H9 (cell line): ENCODE measurements around the gene TMEM150B. TPM values are rescaled to one million over a fixed set of nuclear protein-coding genes. Genes with fewer than 3 reads are reported as not detected.

Experiments
- DNase-seq: peaks from one replicate; pipeline ENCODE4 v3.0.0-alpha.2; 2017
- H2AFZ ChIP-seq: one replicate; pipeline ENCODE4 v1.6.1; 2013; ENCODE audit warnings: mild to moderate bottlenecking, low read length, control low read depth, moderate library complexity
- H2AK5ac ChIP-seq: 2 replicates; pipeline ENCODE4 v1.6.1; 2013; ENCODE audit warnings: low read length, control low read depth, mixed read lengths; ENCODE audit not compliant: insufficient read length
- H2BK120ac ChIP-seq: one replicate; pipeline ENCODE4 v1.6.1; 2013; ENCODE audit warnings: low read depth, mild to moderate bottlenecking, low read length, control low read depth, inconsistent platforms; ENCODE audit not compliant: poor library complexity, severe bottlenecking
- H2BK12ac ChIP-seq: 2 replicates; pipeline ENCODE4 v1.6.1; 2013; ENCODE audit warnings: low read length, control low read depth, mixed read lengths, low read depth; ENCODE audit not compliant: insufficient read length
- H2BK15ac ChIP-seq: 2 replicates; pipeline ENCODE4 v1.6.1; 2013; ENCODE audit warnings: low read depth, low read length, control low read depth
- H2BK20ac ChIP-seq: one replicate; pipeline ENCODE4 v1.6.1; 2013; ENCODE audit warnings: low read depth, mild to moderate bottlenecking, low read length, control low read depth, inconsistent platforms; ENCODE audit not compliant: poor library complexity, severe bottlenecking
- H2BK5ac ChIP-seq: 2 replicates; pipeline ENCODE4 v1.6.1; 2013; ENCODE audit warnings: low read length, control low read depth, mixed read lengths; ENCODE audit not compliant: insufficient read length
- H3K14ac ChIP-seq: 2 replicates; pipeline ENCODE4 v1.6.1; 2013; ENCODE audit warnings: low read length, control low read depth; ENCODE audit not compliant: insufficient read depth
- H3K18ac ChIP-seq: 2 replicates; pipeline ENCODE4 v1.6.1; 2013; ENCODE audit warnings: low read depth, mild to moderate bottlenecking, mixed read lengths, low read length, control low read depth; ENCODE audit not compliant: insufficient read length
- H3K23ac ChIP-seq: 2 replicates; pipeline ENCODE4 v1.6.1; 2013; ENCODE audit warnings: low read length, control low read depth, mixed read lengths, low read depth; ENCODE audit not compliant: insufficient read length
- H3K23me2 ChIP-seq: 2 replicates; pipeline ENCODE4 v1.6.1; 2013; ENCODE audit warnings: low read depth, mild to moderate bottlenecking, mixed read lengths, low read length, control low read depth; ENCODE audit not compliant: insufficient read length, poor library complexity, severe bottlenecking
- H3K27ac ChIP-seq: 2 replicates; pipeline ENCODE4 v1.5.1; 2013; ENCODE audit warnings: low read length, control low read depth, mixed read lengths, low read depth; ENCODE audit not compliant: insufficient read length
- H3K27me3 ChIP-seq: 2 replicates; pipeline ENCODE4 v1.6.1; 2013; ENCODE audit warnings: low read length, control low read depth, inconsistent platforms; ENCODE audit not compliant: insufficient read depth
- H3K4ac ChIP-seq: 2 replicates; pipeline ENCODE4 v1.6.1; 2013; ENCODE audit warnings: low read depth, mild to moderate bottlenecking, control low read depth, inconsistent platforms, low read length, moderate library complexity
- H3K4me1 ChIP-seq: 2 replicates; pipeline ENCODE4 v1.6.1; 2013; ENCODE audit warnings: low read length, control low read depth, inconsistent platforms; ENCODE audit not compliant: insufficient read depth
- H3K4me2 ChIP-seq: 2 replicates; pipeline ENCODE4 v1.6.1; 2013; ENCODE audit warnings: low read length, control low read depth, mixed read lengths; ENCODE audit not compliant: insufficient read length, insufficient read depth
- H3K56ac ChIP-seq: 2 replicates; pipeline ENCODE4 v1.6.1; 2013; ENCODE audit warnings: low read depth, mild to moderate bottlenecking, mixed read lengths, low read length, control low read depth; ENCODE audit not compliant: insufficient read length
- H3K79me1 ChIP-seq: 2 replicates; pipeline ENCODE4 v1.6.1; 2013; ENCODE audit warnings: low read depth, mild to moderate bottlenecking, moderate library complexity, low read length, control low read depth, inconsistent platforms; ENCODE audit not compliant: insufficient read depth, poor library complexity, severe bottlenecking
- H3K79me2 ChIP-seq: 2 replicates; pipeline ENCODE4 v1.6.1; 2013; ENCODE audit warnings: low read length, control low read depth, inconsistent platforms; ENCODE audit not compliant: insufficient read depth
- H3K9ac ChIP-seq: 2 replicates; pipeline ENCODE4 v1.6.1; 2013; ENCODE audit warnings: low read length, control low read depth, mixed read lengths; ENCODE audit not compliant: insufficient read length; ENCODE audit errors: extremely low read depth
- H3K9me3 ChIP-seq: one replicate; pipeline ENCODE4 v1.6.1; 2013; ENCODE audit warnings: low read depth, low read length, inconsistent platforms; ENCODE audit not compliant: control insufficient read depth
- H3T11ph ChIP-seq: one replicate; pipeline ENCODE4 v1.6.1; 2013; ENCODE audit warnings: mild to moderate bottlenecking, low read length, control low read depth, inconsistent platforms
- H4K20me1 ChIP-seq: one replicate; pipeline ENCODE4 v1.6.1; 2013; ENCODE audit not compliant: control insufficient read depth, insufficient read length, insufficient read depth
- H4K5ac ChIP-seq: 2 replicates; pipeline ENCODE4 v1.6.1; 2013; ENCODE audit warnings: low read depth, mild to moderate bottlenecking, mixed read lengths, low read length, control low read depth; ENCODE audit not compliant: insufficient read length
- H4K8ac ChIP-seq: replicated peaks from 2 replicates; pipeline ENCODE4 v1.6.1; 2013; ENCODE audit warnings: low read length, control low read depth, mixed read lengths, low read depth; ENCODE audit not compliant: insufficient read length
- H4K91ac ChIP-seq: 2 replicates; pipeline ENCODE4 v1.6.1; 2013; ENCODE audit warnings: low read depth, mild to moderate bottlenecking, moderate library complexity, mixed read lengths, low read length, control low read depth; ENCODE audit not compliant: insufficient read length
- H3K27ac Mint-ChIP-seq, 3 experiments: 2 replicates in 2 of 3; 3 replicates in 1 of 3; pipeline ENCODE4 v1.8.0; 2020 to 2021; ENCODE audit warnings: mixed read lengths in 3 of 3, mild to moderate bottlenecking in 1 of 3, moderate library complexity in 1 of 3
- H3K27me3 Mint-ChIP-seq: 2 replicates; pipeline ENCODE4 v1.8.0; 2021; ENCODE audit warnings: low read depth, mild to moderate bottlenecking, moderate library complexity, mixed read lengths
- H3K36me3 Mint-ChIP-seq, 3 experiments: 2 replicates in 2 of 3; 3 replicates in 1 of 3; pipeline ENCODE4 v1.8.0; 2020 to 2021; ENCODE audit warnings: low read depth in 3 of 3, mixed read lengths in 3 of 3; ENCODE audit not compliant: insufficient read depth in 1 of 3
- H3K4me1 Mint-ChIP-seq, 2 experiments: 2 replicates each; pipeline ENCODE4 v1.8.0; 2020; ENCODE audit warnings: mixed read lengths in 2 of 2
- H3K4me3 Mint-ChIP-seq, 2 experiments: 2 replicates in 1 of 2; 3 replicates in 1 of 2; pipeline ENCODE4 v1.8.0; 2020 to 2021; ENCODE audit warnings: mild to moderate bottlenecking in 2 of 2, mixed read lengths in 2 of 2, moderate library complexity in 1 of 2
- H3K9me3 Mint-ChIP-seq, 2 experiments: 2 replicates in 1 of 2; 3 replicates in 1 of 2; pipeline ENCODE4 v1.8.0; 2020; ENCODE audit warnings: mild to moderate bottlenecking in 2 of 2, mixed read lengths in 2 of 2, moderate library complexity in 1 of 2
- WGBS: extraction: QIAGEN DNeasy Blood & Tissue Kit; methylation state at CpG from one replicate; pipeline ENCODE4 v1.1.7; 2013; ENCODE audit warnings: missing lambda C conversion rate, low lambda C conversion rate, mixed read lengths; ENCODE audit not compliant: insufficient read length; ENCODE audit errors: extremely low coverage; 5-methylcytosine and 5-hydroxymethylcytosine counted together
- total RNA-seq: library from RNA; stranded (reverse); gene quantifications from 2 replicates; pipeline ENCODE4 v1.2.1, GENCODE V29; 2021
- TF ChIP-seq, protein P1 (sequence below): fragments of 200-600 bp; sonication (generic); conservative IDR thresholded peaks from 3 replicates; pipeline ENCODE4 v1.8.0; 2021; ENCODE audit warnings: antibody characterized with exemption, mild to moderate bottlenecking

Gene TMEM150B
- total RNA-seq, 1 experiment from 2014 or later, result 0.63 TPM

GRCh38 chr19:55303477-55303876 lies 21.7 kb downstream of the TMEM150B start:
- H3K79me1 ChIP-seq, result no peaks in the 10 kb centered on the region
- WGBS, result no CpG with 5 or more reads among the region's 11 CpGs
- no peak overlapping the region for H4K8ac ChIP-seq
- no peak overlapping the region for H2BK5ac ChIP-seq
- no peak overlapping the region for H2BK12ac ChIP-seq
- H3K9me3 Mint-ChIP-seq, result no peaks in the 10 kb centered on the region
- H3K4me1 ChIP-seq, result peaks cover 3% of the 10 kb centered on the region; the same call in 1 of the 2 replicates
- H3K9ac ChIP-seq, result no peak overlapping the region
- no peaks in the 10 kb centered on the region for H3K79me2 ChIP-seq
- peaks cover 43 to 69% (median 69%) of the 10 kb centered on the region in 3 experiments; a peak in 6 of 7 replicates for H3K36me3 Mint-ChIP-seq
- no peak overlapping the region for H2AK5ac ChIP-seq
- H2AFZ ChIP-seq, result no peak overlapping the region
- no peak overlapping the region for H2BK120ac ChIP-seq
- H3K4me1 Mint-ChIP-seq, result peaks cover 15 to 26% of the 10 kb centered on the region in 2 experiments
- no peak overlapping the region for H2BK15ac ChIP-seq
- no peaks in the 10 kb centered on the region for H4K20me1 ChIP-seq
- H3T11ph ChIP-seq, result no peak overlapping the region
- no peak overlapping the region for H3K4ac ChIP-seq
- H3K23me2 ChIP-seq, result no peaks in the 10 kb centered on the region
- H3K27ac Mint-ChIP-seq, result peak overlapping the region in 1 of 3 experiments; percentile 55; a peak in 1 of 7 replicates
- H3K14ac ChIP-seq, result no peak overlapping the region
- H3K4me3 Mint-ChIP-seq, result no peak overlapping the region
- H3K18ac ChIP-seq, result no peak overlapping the region
- no peaks in the 10 kb centered on the region; the same call in 1 of the 2 replicates for H3K27me3 Mint-ChIP-seq
- H2BK20ac ChIP-seq, result no peak overlapping the region
- H3K27ac ChIP-seq, result no peak overlapping the region
- no peak overlapping the region for H3K56ac ChIP-seq
- TF ChIP-seq, protein P1, sequence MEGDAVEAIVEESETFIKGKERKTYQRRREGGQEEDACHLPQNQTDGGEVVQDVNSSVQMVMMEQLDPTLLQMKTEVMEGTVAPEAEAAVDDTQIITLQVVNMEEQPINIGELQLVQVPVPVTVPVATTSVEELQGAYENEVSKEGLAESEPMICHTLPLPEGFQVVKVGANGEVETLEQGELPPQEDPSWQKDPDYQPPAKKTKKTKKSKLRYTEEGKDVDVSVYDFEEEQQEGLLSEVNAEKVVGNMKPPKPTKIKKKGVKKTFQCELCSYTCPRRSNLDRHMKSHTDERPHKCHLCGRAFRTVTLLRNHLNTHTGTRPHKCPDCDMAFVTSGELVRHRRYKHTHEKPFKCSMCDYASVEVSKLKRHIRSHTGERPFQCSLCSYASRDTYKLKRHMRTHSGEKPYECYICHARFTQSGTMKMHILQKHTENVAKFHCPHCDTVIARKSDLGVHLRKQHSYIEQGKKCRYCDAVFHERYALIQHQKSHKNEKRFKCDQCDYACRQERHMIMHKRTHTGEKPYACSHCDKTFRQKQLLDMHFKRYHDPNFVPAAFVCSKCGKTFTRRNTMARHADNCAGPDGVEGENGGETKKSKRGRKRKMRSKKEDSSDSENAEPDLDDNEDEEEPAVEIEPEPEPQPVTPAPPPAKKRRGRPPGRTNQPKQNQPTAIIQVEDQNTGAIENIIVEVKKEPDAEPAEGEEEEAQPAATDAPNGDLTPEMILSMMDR, result no peak
- no peak overlapping the region for H3K4me2 ChIP-seq
- H4K91ac ChIP-seq, result no peak overlapping the region
- DNase-seq, result no peak
- H4K5ac ChIP-seq, result no peak overlapping the region
- H3K27me3 ChIP-seq, result no peaks in the 10 kb centered on the region
- H3K9me3 ChIP-seq, result no peaks in the 10 kb centered on the region
- H3K23ac ChIP-seq, result no peak overlapping the region
